HepG2 (cell line): Measurements from ENCODE around the gene FLAD1. TPM values are rescaled to one million over a fixed set of nuclear protein-coding genes. Genes with fewer than 3 reads are reported as not detected.

ENCODE experiments used
- FOXA3 ChIP-seq: IDR thresholded peaks from 2 replicates; pipeline ENCODE4 v1.6.1; 2016; ENCODE audit warnings: missing genetic modification reagents, missing compliant biosample characterization
- GMEB2 ChIP-seq: IDR thresholded peaks from 2 replicates; pipeline ENCODE4 v1.6.1; 2016; ENCODE audit warnings: missing biosample characterization, missing genetic modification reagents, low read depth
- JUND ChIP-seq: sonication (generic); formaldehyde crosslinking; IDR thresholded peaks from 2 replicates; pipeline ENCODE4 v1.8.0; 2022; ENCODE audit warnings: mild to moderate bottlenecking, missing genetic modification reagents
- NCOA1 ChIP-seq: sonication (generic); formaldehyde crosslinking; IDR thresholded peaks from 2 replicates; pipeline ENCODE4 v1.9.0; 2021; ENCODE audit warnings: missing genetic modification reagents
- NCOR1 ChIP-seq: fragments of 200-600 bp; sonication (generic); IDR thresholded peaks from 2 replicates; pipeline ENCODE4 v1.7.0; 2017; ENCODE audit warnings: antibody characterized with exemption, low read length, borderline replicate concordance
- RBM22 ChIP-seq: fragments of 200-400 bp; formaldehyde crosslinking; optimal IDR thresholded peaks from 2 replicates; pipeline ENCODE3; 2017; ENCODE audit warnings: mild to moderate bottlenecking, low read length, moderate library complexity
- ZFP82 ChIP-seq: sonication (generic); formaldehyde crosslinking; IDR thresholded peaks from 2 replicates; pipeline ENCODE4 v1.5.1; 2020; ENCODE audit warnings: mild to moderate bottlenecking, missing genetic modification reagents, borderline replicate concordance
- ZNF142 ChIP-seq: sonication (generic); formaldehyde crosslinking; IDR thresholded peaks from 2 replicates; pipeline ENCODE4 v1.4.0; 2020; ENCODE audit warnings: missing genetic modification reagents
- ZNF720 ChIP-seq: sonication (generic); formaldehyde crosslinking; IDR thresholded peaks from 2 replicates; pipeline ENCODE4 v1.4.0; 2020; ENCODE audit warnings: missing genetic modification reagents
- polyA plus RNA-seq, 8 experiments: library from polyadenylated mRNA; depleted of rRNA in 3 of 8; stranded (reverse) in 7 of 8; unstranded in 1 of 8; fragments of >200 nt; fragmentation: Illumina TruSeq in 4 of 8; extraction: Trizol in 4 of 8; gene quantifications; 2 replicates each; pipeline versions ENCODE4 v1.2.1 to v1.2.3, GENCODE V29; 2011 to 2016; ENCODE audit warnings: low read depth in 4 of 8, missing spikeins in 1 of 8, mixed read lengths in 1 of 8; ENCODE audit not compliant: insufficient read depth in 1 of 8
- total RNA-seq, 5 experiments: library from RNA; depleted of rRNA; stranded (reverse); fragments of >200 nt; fragmentation: Illumina TruSeq; extraction: Trizol; gene quantifications; 2 replicates each; pipeline ENCODE4 v1.2.3, GENCODE V29; 2016; ENCODE audit warnings: low read depth in 1 of 5
- TF ChIP-seq, protein P1 (sequence below): sonication (generic); formaldehyde crosslinking; IDR thresholded peaks from 2 replicates; pipeline ENCODE4 v1.4.0; 2020; ENCODE audit warnings: missing genetic modification reagents
- TF ChIP-seq, protein P2 (sequence below): sonication (generic); formaldehyde crosslinking; IDR thresholded peaks from 2 replicates; pipeline ENCODE4 v1.9.0; 2021; ENCODE audit warnings: missing genetic modification reagents, mild to moderate bottlenecking, borderline replicate concordance
- TF ChIP-seq, protein P3 (sequence below), 2 experiments: sonication (generic) in 1 of 2; formaldehyde crosslinking in 1 of 2; IDR thresholded peaks; 2 replicates each; pipeline versions ENCODE4 v1.6.1 to v1.9.0; 2014 to 2022; ENCODE audit warnings: antibody characterized with exemption in 1 of 2, borderline replicate concordance in 1 of 2, inconsistent platforms in 1 of 2, low read depth in 1 of 2, missing genetic modification reagents in 1 of 2

The FLAD1 gene
- total and polyA plus RNA-seq, 2 of the 13 experiments (the other 11 are each of a cell fraction or from before 2014, with no cell fraction given), result 25.9 to 32.8 TPM

DNA sequence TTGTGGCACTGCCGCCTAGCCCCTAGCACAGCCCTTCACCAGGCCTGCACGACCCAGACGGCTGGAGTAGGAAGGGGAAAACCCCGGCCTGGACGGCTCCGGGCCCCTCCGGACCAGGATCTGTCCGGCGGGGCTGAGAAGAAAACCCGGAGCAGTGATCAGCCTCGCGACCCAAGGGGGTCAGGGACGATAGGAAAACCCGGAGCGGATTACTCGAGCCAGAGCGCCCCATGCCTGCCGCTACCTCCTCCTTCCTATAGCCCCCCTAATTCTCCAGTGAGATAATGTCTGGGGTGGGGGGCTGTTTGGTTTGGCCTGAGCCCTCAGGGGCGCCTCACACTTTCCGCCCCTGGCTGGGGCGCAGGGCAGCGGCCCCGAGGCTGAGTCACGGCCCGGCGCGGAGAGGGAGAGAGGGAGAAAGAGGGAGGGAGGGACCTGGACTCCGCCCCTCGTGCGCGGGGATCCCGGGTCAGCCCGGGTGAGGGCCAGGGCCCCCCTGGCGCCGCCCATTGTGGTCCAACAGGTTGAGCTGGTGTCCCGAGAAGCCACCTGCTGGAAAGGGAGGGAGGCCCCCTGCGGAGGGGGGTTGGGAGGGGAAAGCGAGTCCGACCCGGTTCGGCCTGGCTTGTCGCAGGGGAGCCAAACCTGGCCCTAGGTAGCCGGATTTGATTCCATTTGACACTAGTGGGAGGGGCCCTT lies 17.7 kb downstream of the FLAD1 start (continued):
- TF ChIP-seq GMEB2 (no peak), NCOA1 (CRISPR knock-in tag) (peak; percentile 98), ZFP82 (peak; percentile 53; the same call in 1 of the 2 replicates), ZNF720 (CRISPR knock-in tag) (no peak), FOXA3 (peak; percentile 66; the same call in 1 of the 2 replicates), NCOR1 (peak; percentile 40; the same call in 1 of the 2 replicates), RBM22 (no peak), JUND (peak; percentile 89), ZNF142 (CRISPR knock-in tag) (no peak; the same call in 1 of the 2 replicates)
- TF ChIP-seq, protein P1, sequence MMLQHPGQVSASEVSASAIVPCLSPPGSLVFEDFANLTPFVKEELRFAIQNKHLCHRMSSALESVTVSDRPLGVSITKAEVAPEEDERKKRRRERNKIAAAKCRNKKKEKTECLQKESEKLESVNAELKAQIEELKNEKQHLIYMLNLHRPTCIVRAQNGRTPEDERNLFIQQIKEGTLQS, result peak; percentile 81
- TF ChIP-seq, protein P2, sequence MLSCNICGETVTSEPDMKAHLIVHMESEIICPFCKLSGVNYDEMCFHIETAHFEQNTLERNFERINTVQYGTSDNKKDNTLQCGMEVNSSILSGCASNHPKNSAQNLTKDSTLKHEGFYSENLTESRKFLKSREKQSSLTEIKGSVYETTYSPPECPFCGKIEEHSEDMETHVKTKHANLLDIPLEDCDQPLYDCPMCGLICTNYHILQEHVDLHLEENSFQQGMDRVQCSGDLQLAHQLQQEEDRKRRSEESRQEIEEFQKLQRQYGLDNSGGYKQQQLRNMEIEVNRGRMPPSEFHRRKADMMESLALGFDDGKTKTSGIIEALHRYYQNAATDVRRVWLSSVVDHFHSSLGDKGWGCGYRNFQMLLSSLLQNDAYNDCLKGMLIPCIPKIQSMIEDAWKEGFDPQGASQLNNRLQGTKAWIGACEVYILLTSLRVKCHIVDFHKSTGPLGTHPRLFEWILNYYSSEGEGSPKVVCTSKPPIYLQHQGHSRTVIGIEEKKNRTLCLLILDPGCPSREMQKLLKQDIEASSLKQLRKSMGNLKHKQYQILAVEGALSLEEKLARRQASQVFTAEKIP (CRISPR knock-in tag), result no peak
- TF ChIP-seq, protein P3, sequence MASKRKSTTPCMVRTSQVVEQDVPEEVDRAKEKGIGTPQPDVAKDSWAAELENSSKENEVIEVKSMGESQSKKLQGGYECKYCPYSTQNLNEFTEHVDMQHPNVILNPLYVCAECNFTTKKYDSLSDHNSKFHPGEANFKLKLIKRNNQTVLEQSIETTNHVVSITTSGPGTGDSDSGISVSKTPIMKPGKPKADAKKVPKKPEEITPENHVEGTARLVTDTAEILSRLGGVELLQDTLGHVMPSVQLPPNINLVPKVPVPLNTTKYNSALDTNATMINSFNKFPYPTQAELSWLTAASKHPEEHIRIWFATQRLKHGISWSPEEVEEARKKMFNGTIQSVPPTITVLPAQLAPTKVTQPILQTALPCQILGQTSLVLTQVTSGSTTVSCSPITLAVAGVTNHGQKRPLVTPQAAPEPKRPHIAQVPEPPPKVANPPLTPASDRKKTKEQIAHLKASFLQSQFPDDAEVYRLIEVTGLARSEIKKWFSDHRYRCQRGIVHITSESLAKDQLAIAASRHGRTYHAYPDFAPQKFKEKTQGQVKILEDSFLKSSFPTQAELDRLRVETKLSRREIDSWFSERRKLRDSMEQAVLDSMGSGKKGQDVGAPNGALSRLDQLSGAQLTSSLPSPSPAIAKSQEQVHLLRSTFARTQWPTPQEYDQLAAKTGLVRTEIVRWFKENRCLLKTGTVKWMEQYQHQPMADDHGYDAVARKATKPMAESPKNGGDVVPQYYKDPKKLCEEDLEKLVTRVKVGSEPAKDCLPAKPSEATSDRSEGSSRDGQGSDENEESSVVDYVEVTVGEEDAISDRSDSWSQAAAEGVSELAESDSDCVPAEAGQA (IDR thresholded peaks at IDR 0.05; ENCODE audit: low read depth), result peak; percentile 37; the same call in 1 of the 2 replicates
- TF ChIP-seq, protein P3 (CRISPR knock-in tag; IDR thresholded peaks at IDR 0.05; ENCODE audit: borderline replicate concordance), result no peak
